ENCODE data around the gene ZFP62. TPM values are rescaled to one million over a fixed set of nuclear protein-coding genes. Genes with fewer than 3 reads are reported as not detected.

Gene ZFP62
- total and polyA plus RNA-seq, 2 of the 8 experiments (the other 6 are each of a cell fraction or from before 2014, with no cell fraction given) = 9.3 to 38.5 TPM

GRCh38 chr5:180818677-180819341 lies 42.3 kb downstream of the ZFP62 start:
- no peak overlapping the region for H3K4ac ChIP-seq (replicated peaks; ENCODE audit: insufficient read length, low read depth, low read length)
- H3K4me3 ChIP-seq (ENCODE audit: extremely low read depth in 1 of 4, insufficient read depth in 2 of 4, low read depth in 3 of 4, low read length in 4 of 4) = no peak overlapping the region
- H3K4me1 ChIP-seq (replicated peaks in 1 of 4; ENCODE audit: control insufficient read depth in 3 of 4, insufficient read depth in 4 of 4, low read length in 3 of 4) = peaks cover 0 to 8% (median 2%) of the 10 kb centered on the region in 4 experiments; a peak in 3 of 7 replicates
- no peak overlapping the region for H2BK12ac ChIP-seq (ENCODE audit: low read depth, low read length)
- ChIA-PET POLR2A (ENCODE audit: partially characterized antibody) (interaction anchor here (1.0 to 2.8 kb wide), 2 partner anchors 8 to 15 kb away, joined by 3 to 7 read pairs; no protein-coding TSS in a partner anchor), CTCF (ENCODE audit: partially characterized antibody) (interaction anchor here (0.6 to 1.5 kb wide), 6 partner anchors 8 to 651 kb away, joined by 3 to 6 read pairs (median 4); no protein-coding TSS in a partner anchor)
- H3K9me3 ChIP-seq (ENCODE audit: insufficient read depth in 2 of 2, low read depth in 1 of 2, low read length in 1 of 2) = no peaks in the 10 kb centered on the region
- H3K27me3 ChIP-seq (replicated peaks in 1 of 4; ENCODE audit: control insufficient read depth in 3 of 4, extremely low read depth in 1 of 4, insufficient read depth in 3 of 4, low read length in 3 of 4) = peaks cover 0 to 2% (median 0%) of the 10 kb centered on the region in 4 experiments; a peak in 1 of 7 replicates
- H3K14ac ChIP-seq (ENCODE audit: insufficient read length) = no peak overlapping the region
- H3K9ac ChIP-seq (replicated peaks in 1 of 4; ENCODE audit: extremely low read depth in 1 of 4, low read depth in 3 of 4, low read length in 3 of 4) = no peak overlapping the region
- H3K23me2 ChIP-seq (ENCODE audit: low read depth, low read length) = no peaks in the 10 kb centered on the region
- no peak overlapping the region for H4K91ac ChIP-seq (replicated peaks; ENCODE audit: insufficient read length, low read length)
- H3K56ac ChIP-seq (replicated peaks; ENCODE audit: insufficient read length, low read depth, low read length) = no peak overlapping the region
- DNase-seq (ENCODE audit: low read depth in 1 of 2, low spot score in 2 of 2) = no peak
- no peak overlapping the region for H3K27ac ChIP-seq (ENCODE audit: low read depth, low read length)
- H3K36me3 ChIP-seq (ENCODE audit: control insufficient read depth in 2 of 4, insufficient read depth in 4 of 4, low read length in 3 of 4) = no peaks in the 10 kb centered on the region
- 86% methylated on average over 6 of the region's 6 CpGs; no CpG with 5 or more reads in 1 of the 2 experiments for WGBS, 2 experiments (ENCODE audit: extremely low coverage in 1 of 2, insufficient coverage in 1 of 2, insufficient read length in 1 of 2, insufficient replicate concordance in 2 of 2, low coverage in 1 of 2, low lambda C conversion rate in 2 of 2, missing lambda C conversion rate in 1 of 2)
- H4K5ac ChIP-seq (ENCODE audit: insufficient read length, low read depth, low read length) = no peak overlapping the region
- no peak overlapping the region for H3K23ac ChIP-seq (ENCODE audit: insufficient read length)
- H4K20me1 ChIP-seq (replicated peaks in 1 of 2; ENCODE audit: control insufficient read depth in 1 of 2, insufficient read depth in 2 of 2, low read length in 2 of 2) = no peaks in the 10 kb centered on the region
- no peaks in the 10 kb centered on the region for H3K79me1 ChIP-seq (ENCODE audit: low read depth, low read length)
- H2BK20ac ChIP-seq (ENCODE audit: low read length) = no peak overlapping the region
- TF ChIP-seq RNF2 (IDR thresholded peaks at IDR 0.05; ENCODE audit: borderline replicate concordance, low read depth, low read length, missing control alignments, poor library complexity, severe bottlenecking) (no peak), SP1 (IDR thresholded peaks at IDR 0.05; ENCODE audit: low read depth, low read length) (no peak), TAF7 (optimal IDR thresholded peaks at IDR 0.05; ENCODE audit: borderline replicate concordance, low read depth, low read length) (no peak), CTCF (IDR thresholded peaks at IDR 0.05; ENCODE audit: control extremely low read depth in 1 of 3, insufficient read depth in 1 of 3, low read depth in 1 of 3, low read length in 3 of 3) (no peak)
- H2AK5ac ChIP-seq (ENCODE audit: low read depth, low read length) = no peak overlapping the region
- no peak overlapping the region for H2BK15ac ChIP-seq (ENCODE audit: low read length)
- H2BK120ac ChIP-seq (replicated peaks; ENCODE audit: low read depth, low read length) = no peak overlapping the region
- no peak overlapping the region for H3K4me2 ChIP-seq (ENCODE audit: insufficient read depth in 1 of 2, low read depth in 2 of 2, low read length in 2 of 2)
- no peak overlapping the region for H2BK5ac ChIP-seq (ENCODE audit: low read depth, low read length)
- no peak overlapping the region for H3K18ac ChIP-seq (ENCODE audit: extremely low read depth, low read length)
- H3K79me2 ChIP-seq (ENCODE audit: control insufficient read depth in 1 of 2, insufficient read depth in 2 of 2, low read length in 2 of 2) = no peaks in the 10 kb centered on the region
- H4K8ac ChIP-seq (ENCODE audit: extremely low read depth, insufficient read depth, low read length) = no peak overlapping the region
- H2AFZ ChIP-seq (ENCODE audit: low read length) = no peak overlapping the region
- no peak for FAIRE-seq

All from H1 (cell line).